HG03521 (cell line): ENCODE data around the gene DNAH1.

Experiments
- ATAC-seq: cut with Tn5 transposase; IDR thresholded peaks from one replicate; pipeline ENCODE4 v1.9.1; 2021; ENCODE audit warnings: mild to moderate bottlenecking, moderate library complexity; ENCODE audit not compliant: unreplicated experiment

DNAH1 gene

GRCh38 chr3:52355526-52355925, 39.4 kb downstream of the DNAH1 start:
- no peak for ATAC-seq

GRCh38 chr3:52356126-52356525, 40.0 kb downstream of the DNAH1 start:
- no peak for ATAC-seq

DNA sequence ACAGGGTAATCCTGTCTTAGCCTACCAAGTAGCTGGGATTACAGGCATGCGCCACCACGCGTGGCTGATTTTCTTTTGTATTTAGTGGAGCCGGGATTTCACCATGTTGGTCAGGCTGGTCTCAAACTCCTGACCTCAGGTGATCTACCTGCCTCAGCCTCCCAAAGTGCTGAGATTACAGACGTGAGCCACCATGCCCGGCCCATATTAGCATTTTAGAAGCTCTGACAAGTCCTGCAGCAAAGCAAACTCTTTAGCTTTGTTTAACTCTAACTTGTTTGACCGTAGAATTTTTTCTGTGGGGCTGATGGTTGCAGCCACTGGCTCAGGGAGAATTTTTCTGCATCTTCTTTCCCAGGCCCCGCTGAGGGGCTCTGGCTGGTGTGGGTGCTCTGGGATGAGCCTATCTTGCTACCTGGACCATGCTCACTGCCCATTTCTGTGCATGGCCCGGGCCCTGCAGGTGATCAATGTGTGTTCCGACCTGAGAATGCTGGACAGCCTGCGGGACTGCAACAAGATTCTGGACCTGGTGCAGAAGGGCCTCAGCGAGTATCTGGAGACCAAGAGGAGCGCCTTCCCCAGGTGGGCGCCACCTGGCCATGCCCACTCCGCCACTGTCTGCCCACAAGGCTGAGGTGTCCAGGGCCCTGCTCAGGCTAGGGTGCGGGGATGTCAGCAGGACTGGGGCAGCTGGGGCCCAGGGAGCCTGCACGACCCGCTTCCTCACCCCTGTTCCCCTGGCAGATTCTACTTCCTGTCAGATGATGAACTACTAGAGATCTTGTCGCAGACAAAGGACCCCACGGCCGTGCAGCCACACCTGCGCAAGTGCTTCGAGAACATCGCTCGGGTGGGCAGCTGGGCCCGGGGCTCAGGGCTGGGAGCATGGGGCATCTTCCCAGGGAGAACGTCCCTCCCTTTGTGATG, 41.3 kb downstream of the DNAH1 start:
- ATAC-seq = no peak

- no peak for ATAC-seq
These were observed 42.3 kb downstream of the DNAH1 start for GRCh38 chr3:52358362-52358940.

GRCh38 chr3:52359116-52359855, 43.2 kb downstream of the DNAH1 start:
- no peak for ATAC-seq

GRCh38 chr3:52361011-52361410, 44.9 kb downstream of the DNAH1 start:
- no peak for ATAC-seq

DNA sequence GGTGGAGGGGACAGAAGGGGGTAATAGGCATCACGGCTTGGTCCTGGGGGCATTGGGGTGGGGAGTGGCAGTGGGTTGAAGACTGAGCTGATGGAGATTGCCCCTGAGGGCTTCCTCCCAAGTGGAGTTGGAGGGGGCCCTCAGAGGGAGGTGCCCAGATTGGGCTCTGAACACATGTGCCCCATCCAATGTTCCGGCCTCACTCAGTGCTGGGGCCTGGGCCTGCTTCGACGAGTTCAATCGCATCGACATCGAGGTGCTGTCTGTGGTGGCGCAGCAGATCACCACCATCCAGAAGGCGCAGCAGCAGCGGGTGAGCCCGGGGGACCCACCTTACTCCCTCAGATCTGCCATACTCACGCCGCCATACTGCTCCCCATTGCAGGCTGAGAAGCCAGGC, 45.3 kb downstream of the DNAH1 start:
- ATAC-seq = no peak

DNA sequence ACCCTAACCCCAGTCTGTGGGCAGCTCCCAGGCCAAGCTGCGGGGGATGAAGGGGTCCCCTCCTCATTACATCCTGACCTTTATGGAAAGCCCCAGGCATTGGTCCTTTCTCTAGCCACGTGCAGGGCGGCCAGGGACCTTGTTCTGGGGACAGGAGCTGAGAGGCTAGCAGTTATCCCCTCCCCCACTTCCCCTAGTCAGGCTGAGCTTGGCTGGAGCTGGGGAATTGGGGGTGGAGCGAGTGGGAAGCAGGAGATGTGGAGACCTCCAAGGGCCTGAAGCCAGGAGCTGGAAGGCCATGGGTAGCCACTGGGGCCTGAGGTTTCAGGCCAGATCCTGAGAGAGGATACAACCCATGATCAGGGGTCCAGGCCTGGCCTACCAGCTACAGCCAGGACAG, 45.8 kb downstream of the DNAH1 start:
- no peak for ATAC-seq

- ATAC-seq = no peak
These were observed 48.4 kb downstream of the DNAH1 start for GRCh38 chr3:52364322-52365035.

DNA sequence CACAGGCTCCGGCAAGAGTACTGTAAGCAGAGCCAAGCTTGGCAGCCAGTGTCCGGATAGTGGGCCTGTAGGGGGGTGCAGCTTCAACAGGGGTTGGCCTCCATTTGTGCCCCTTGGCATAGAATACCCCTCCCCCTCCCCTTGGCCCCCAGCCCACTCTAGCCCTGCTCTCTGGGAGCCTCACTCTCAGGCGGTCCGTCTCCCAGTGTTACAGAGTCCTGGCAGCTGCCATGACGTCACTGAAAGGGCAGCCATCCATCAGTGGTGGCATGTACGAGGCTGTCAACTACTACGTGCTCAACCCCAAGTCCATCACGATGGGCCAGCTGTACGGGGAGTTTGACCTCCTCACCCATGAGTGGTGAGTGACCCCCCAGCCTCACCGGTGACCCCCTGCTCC, 50.4 kb downstream of the DNAH1 start:
- ATAC-seq = no peak

DNA sequence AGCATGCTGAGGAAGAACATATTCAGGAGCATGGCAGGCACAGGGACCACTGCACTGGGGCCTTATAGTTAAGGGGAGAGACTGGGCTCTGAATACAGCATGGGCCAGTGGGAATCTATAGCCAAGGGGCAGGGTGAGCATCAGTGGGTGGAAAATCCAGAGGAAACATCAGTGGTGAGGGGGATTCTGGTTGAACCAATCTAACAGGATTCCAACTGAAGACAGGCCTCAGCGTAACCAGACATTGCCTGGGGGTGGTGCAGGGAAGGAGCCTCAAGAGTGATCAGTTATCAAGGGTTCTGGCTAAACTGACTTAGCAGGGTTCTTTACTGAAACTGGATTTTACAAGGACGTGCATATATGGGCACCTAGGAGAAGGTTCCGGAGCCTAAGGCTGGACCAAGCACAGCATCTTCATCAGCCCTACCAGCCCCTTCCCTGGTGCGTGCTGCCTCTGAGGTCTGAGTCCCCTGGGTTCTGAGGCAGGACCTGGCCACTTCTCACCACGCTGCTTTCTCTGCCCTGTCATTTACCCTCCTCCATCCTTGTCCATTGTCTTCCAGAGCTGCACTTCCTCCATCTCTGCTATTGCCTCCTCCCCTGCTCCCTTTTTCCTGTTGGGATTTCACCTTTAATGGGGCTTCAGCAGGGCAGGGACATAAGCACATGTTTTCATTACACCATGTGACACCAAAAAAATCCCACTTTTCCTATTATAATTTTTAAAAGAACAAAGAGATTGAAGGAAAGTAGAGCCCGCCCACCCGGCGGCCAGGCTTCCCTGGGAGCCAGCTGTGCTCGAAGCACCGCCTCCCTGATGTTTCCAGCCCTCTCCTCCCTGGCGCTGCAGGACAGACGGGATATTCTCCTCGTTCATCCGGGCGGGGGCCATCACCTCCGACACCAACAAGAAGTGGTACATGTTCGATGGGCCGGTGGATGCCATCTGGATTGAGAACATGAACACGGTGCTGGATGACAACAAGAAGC, 52.1 kb downstream of the DNAH1 start:
- no peak for ATAC-seq

DNA sequence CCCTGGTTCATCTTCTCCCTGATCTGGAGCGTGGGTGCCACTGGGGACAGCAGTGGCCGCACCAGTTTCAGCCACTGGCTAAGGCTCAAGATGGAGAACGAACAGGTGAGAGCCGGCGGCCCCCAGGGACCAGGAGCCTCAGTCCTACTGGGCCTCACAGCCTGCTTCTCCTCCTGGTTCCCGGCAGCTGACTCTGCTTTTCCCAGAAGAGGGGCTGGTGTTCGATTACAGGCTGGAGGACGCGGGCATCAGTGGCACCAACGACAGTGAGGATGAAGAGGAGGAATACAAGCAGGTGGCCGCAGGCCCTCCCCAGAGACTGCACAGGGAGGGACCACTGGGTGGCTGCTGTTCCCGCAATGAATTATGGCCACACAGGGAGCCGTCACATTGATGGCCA, 54.4 kb downstream of the DNAH1 start:
- no peak for ATAC-seq

DNA sequence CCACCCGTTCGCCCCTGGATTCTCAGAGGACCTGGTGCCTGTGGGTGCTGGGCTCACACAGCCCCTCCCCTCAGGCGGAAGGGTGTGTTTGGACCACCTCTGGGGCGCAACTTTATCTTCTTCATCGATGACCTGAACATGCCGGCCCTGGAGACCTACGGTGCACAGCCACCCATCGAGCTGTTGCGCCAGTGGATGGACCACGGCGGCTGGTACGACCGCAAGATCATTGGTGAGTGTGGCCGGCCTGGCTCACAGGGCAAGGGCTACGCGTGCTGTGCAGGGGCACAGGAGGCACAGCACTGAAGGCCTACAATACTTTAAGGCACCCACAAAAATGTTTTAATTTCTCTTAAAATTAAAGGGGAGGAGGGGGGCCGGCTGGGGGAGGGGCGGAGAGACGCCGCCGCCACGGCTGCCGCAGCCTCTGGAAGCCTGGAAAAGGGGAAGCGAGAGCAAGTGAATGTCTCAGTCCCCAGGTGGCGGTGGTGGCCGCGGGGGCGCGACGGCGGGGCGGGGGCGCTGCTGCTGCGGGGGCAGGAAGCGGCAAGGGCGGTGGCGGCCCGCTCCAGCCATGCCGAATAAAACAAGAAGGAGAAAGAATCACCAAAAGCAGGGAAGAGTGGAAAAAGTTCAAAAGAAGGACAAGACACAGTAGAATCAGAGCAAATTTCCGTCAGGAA, 56.8 kb downstream of the DNAH1 start:
- ATAC-seq = no peak

GRCh38 chr3:52373676-52374075, 57.6 kb downstream of the DNAH1 start:
- ATAC-seq = no peak

GRCh38 chr3:52374173-52374572, 58.1 kb downstream of the DNAH1 start:
- no peak for ATAC-seq

DNA sequence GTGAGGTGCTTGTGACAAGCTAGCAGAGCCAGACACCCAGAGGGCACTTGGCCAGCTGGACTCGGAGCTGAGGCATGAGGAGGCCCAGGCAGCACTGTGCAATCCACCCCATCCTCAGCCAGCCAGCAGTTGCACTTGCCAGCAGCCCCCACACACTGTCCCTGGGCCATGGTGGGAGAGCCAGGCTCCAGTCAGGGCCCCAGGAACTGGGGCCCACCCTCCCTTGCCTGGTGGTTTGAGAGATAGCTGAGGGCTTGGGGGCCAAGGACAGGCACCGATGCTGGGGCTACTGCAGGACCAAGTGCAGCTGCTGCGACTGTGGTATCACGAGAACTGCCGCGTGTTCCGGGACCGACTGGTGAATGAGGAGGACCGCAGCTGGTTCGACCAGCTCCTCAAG, 63.5 kb downstream of the DNAH1 start:
- no peak for ATAC-seq

DNA sequence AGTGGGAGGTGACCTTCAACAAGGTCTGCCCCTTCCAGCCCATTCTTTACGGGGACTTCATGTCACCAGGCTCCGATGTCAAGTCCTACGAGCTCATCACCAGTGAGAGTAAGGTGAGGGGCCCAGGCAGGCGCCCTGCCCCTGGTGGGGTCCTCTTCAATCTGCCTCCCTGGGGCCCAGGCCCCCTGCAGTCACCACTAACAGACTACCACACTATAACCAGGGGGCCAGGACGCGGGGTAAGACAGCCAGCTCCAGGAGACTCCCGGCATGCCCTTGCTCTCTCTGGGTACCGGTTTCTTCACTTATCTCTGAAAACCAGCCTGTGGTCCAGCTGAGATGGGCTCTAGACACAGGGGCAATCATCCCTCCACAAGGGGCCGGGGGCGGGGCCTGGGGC, 63.9 kb downstream of the DNAH1 start:
- ATAC-seq = no peak

- no peak for ATAC-seq
These were observed 65.5 kb downstream of the DNAH1 start for GRCh38 chr3:52381623-52382022.

GRCh38 chr3:52383446-52383845, 67.3 kb downstream of the DNAH1 start:
- ATAC-seq = no peak
